Esophagus squamous epithelium (tissue), 4 donors: ENCODE measurements around the gene ACTMAP.

Source experiments
- POLR2A ChIP-seq, 4 donors: fragments of 450-650 bp; IDR thresholded peaks; one replicate each; pipeline ENCODE4 v1.6.1; 2017; ENCODE audit warnings: antibody characterized with exemption in 4 of 4, mild to moderate bottlenecking in 4 of 4, moderate library complexity in 3 of 4
- TF ChIP-seq, protein P1 (sequence below), 6 experiments: fragments of 450-650 bp in 4 of 6; fragments of 200-600 bp in 2 of 6; sonication (generic) in 2 of 6; IDR thresholded peaks; one replicate each; pipeline ENCODE4 v1.5.1; 2016 to 2019; ENCODE audit warnings: antibody characterized with exemption in 6 of 6, mild to moderate bottlenecking in 4 of 6, moderate library complexity in 4 of 6

DNA sequence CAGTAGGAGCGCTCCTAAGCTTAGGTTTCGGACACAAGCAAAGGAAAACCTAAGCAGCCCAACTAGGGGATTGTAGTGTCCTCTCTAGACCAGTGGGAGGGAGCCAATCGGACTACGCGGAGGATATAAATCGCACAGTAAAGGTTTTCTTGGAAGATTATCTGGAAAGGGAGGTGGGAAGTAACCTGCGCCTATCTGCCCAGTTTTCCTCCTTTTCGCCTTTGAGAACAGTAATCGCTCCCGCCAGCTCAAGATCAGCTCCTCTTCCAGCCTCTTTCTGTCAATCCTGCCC is 27.3 kb upstream of the ACTMAP start:
- TF ChIP-seq, protein P1, sequence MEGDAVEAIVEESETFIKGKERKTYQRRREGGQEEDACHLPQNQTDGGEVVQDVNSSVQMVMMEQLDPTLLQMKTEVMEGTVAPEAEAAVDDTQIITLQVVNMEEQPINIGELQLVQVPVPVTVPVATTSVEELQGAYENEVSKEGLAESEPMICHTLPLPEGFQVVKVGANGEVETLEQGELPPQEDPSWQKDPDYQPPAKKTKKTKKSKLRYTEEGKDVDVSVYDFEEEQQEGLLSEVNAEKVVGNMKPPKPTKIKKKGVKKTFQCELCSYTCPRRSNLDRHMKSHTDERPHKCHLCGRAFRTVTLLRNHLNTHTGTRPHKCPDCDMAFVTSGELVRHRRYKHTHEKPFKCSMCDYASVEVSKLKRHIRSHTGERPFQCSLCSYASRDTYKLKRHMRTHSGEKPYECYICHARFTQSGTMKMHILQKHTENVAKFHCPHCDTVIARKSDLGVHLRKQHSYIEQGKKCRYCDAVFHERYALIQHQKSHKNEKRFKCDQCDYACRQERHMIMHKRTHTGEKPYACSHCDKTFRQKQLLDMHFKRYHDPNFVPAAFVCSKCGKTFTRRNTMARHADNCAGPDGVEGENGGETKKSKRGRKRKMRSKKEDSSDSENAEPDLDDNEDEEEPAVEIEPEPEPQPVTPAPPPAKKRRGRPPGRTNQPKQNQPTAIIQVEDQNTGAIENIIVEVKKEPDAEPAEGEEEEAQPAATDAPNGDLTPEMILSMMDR (IDR thresholded peaks at IDR 0.05) = no peak
- TF ChIP-seq POLR2A (IDR thresholded peaks at IDR 0.05) = no peak
